Measurements from ENCODE around the gene DIAPH3.

The DIAPH3 gene

DNA sequence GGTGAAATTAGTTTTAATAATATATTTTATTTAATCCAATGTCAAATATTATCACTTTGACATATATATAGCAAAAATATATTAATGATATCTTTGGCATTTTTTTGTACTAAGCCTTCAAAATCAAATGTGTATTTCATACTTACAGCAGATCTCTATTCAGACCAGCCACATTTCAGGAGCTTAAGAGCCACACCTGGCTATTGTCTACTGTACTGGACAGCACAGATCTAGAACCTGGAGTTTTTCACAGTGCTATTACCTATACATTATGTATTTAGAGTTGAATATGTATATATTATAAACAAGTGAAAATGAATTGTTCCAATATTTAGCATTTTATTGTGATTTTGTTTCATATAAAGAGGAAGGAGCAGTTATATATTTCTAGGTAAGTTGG, 486.3 kb downstream of the DIAPH3 start:
- DNase-seq (ENCODE audit: low read depth) = no peak
- TF ChIP-seq, protein P1, sequence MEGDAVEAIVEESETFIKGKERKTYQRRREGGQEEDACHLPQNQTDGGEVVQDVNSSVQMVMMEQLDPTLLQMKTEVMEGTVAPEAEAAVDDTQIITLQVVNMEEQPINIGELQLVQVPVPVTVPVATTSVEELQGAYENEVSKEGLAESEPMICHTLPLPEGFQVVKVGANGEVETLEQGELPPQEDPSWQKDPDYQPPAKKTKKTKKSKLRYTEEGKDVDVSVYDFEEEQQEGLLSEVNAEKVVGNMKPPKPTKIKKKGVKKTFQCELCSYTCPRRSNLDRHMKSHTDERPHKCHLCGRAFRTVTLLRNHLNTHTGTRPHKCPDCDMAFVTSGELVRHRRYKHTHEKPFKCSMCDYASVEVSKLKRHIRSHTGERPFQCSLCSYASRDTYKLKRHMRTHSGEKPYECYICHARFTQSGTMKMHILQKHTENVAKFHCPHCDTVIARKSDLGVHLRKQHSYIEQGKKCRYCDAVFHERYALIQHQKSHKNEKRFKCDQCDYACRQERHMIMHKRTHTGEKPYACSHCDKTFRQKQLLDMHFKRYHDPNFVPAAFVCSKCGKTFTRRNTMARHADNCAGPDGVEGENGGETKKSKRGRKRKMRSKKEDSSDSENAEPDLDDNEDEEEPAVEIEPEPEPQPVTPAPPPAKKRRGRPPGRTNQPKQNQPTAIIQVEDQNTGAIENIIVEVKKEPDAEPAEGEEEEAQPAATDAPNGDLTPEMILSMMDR (IDR thresholded peaks at IDR 0.05; ENCODE audit: insufficient read depth, low read depth, low read length, missing control alignments) = no peak
- no peak overlapping the region for H3K4me3 ChIP-seq (ENCODE audit: low read depth, low read length)

DNA sequence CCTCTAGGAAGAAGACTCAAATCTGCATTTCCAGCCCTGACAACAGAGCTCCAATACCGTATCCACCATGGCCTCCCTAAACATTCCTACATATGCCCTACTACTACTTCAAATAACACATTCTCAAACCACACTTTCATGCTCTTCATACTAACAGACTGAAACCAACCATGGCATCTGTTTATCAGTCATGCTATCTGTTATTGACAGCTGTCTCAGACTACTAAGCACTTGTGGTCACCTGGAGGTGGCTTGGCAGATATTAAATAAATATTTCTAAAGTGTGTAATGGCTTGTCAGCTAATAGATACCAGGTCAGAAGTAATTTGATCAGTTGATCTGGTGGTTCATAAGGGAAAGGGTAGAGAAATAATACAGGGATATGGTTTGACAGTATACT, 489.1 kb downstream of the DIAPH3 start:
- DNase-seq (ENCODE audit: low read depth) = no peak
- H3K4me3 ChIP-seq (ENCODE audit: low read depth, low read length) = no peak overlapping the region
- TF ChIP-seq, protein P1 (IDR thresholded peaks at IDR 0.05; ENCODE audit: insufficient read depth, low read depth, low read length, missing control alignments) = no peak

DNA sequence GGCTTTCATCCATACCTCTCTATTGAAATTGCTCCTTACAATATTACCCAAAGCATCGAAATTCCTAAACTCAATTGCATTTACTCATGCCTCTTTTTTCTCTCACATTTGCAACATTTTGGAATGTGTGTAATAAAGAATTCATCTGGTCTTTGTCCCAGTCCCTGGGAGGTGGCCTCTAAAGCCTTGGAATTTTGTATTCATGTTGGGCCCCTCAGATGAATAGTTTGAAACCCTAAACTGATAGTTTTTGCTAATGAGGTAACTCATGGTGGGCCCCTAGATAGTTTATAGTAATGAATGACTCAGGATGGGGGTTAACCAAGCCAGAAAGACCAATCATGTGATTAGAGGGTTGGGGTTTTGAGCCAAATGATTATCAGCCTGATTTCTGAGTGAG, 490.4 kb downstream of the DIAPH3 start:
- TF ChIP-seq, protein P1 (IDR thresholded peaks at IDR 0.05; ENCODE audit: insufficient read depth, low read depth, low read length, missing control alignments) = no peak
- no peak overlapping the region for H3K4me3 ChIP-seq (ENCODE audit: low read depth, low read length)
- DNase-seq (ENCODE audit: low read depth) = no peak

DNA sequence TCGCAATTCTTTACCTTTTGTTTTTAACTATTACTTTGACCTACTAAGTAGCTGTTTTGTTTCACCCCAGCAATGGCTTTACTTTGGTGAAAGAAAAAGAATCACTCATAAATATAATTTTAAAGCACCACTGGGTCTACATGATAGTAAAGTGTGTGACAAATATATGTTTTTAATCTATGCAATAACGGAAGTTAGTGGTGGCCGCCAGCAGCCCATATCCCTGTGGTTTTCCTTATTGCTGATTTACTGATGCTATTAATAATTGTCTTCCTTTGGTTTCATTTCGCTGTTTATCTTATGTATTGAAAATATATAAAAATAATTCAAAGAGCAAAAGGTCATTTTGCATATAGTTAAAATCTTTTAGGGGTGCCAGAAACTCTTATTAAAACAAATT, 491.3 kb downstream of the DIAPH3 start:
- H3K4me3 ChIP-seq (ENCODE audit: low read depth, low read length) = no peak overlapping the region
- DNase-seq (ENCODE audit: low read depth) = no peak
- TF ChIP-seq, protein P1 (IDR thresholded peaks at IDR 0.05; ENCODE audit: insufficient read depth, low read depth, low read length, missing control alignments) = no peak

DNA sequence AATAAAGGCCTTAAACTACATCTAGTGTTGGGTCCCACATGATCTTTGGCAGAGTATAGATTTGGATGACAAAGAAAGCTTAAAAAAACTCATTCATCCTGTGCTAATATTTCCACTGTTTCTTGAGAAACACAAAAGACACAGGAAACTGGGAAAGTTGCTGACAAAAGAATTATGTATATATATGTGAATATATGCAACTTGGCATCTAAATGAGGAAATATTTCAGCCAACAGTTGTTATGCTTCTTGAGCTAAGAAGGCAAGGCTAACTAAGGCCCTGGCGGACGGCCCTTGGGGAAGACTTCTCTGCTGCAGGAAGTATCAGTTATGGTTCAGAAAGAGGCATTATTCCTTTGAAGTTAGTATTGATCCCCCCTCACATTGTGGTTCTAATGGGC, 491.8 kb downstream of the DIAPH3 start:
- no peak overlapping the region for H3K4me3 ChIP-seq (ENCODE audit: low read depth, low read length)
- DNase-seq (ENCODE audit: low read depth) = no peak
- TF ChIP-seq, protein P1 (IDR thresholded peaks at IDR 0.05; ENCODE audit: insufficient read depth, low read depth, low read length, missing control alignments) = no peak

DNA sequence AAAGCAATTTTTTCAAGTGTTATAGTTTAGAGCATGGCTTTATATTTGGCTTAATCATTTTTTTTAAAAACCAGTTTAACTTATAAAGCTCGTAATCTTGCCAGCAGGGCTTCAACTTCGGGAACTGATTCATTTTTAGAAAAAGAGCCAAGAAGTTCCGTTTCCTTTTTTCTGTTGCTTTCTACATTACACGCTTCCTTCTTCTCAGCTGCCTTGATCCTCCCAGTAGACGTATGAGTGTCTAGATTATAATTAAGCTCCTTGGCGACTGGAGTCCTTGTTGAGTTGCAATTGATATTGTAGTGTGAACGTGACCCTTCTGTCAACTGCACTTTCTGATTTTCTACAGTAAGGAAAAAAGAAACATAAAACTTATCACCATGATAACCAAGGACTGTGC, 497.2 kb downstream of the DIAPH3 start:
- TF ChIP-seq, protein P1 (IDR thresholded peaks at IDR 0.05; ENCODE audit: insufficient read depth, low read depth, low read length, missing control alignments) = no peak
- no peak for DNase-seq (ENCODE audit: low read depth)
- H3K4me3 ChIP-seq (ENCODE audit: low read depth, low read length) = no peak overlapping the region

DNA sequence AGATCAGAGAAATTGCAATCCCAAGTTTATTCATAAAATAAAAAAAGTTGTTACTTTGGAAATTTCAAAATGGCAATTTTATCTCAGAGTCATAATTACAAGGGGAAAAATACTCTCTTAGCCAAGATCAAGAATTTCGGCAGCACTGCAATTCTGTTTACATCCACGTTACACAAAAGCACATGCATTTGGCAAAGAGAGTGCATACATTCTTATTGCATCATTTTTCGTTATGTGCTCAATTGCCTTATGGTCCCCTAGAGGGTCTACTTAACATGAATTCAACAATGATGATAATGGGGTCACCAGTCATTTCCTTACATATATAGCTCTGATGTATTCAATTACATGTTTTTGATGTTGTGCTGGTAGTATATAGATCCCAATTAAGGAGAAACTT, 498.0 kb downstream of the DIAPH3 start:
- H3K4me3 ChIP-seq (ENCODE audit: low read depth, low read length) = no peak overlapping the region
- no peak for DNase-seq (ENCODE audit: low read depth)
- TF ChIP-seq, protein P1 (IDR thresholded peaks at IDR 0.05; ENCODE audit: insufficient read depth, low read depth, low read length, missing control alignments) = no peak
